Activated CD8-positive, alpha-beta memory T cell treated with anti-CD3 and anti-CD28 coated beads, Interleukin-2, amount 10 ng/mL, durations not matched to agents 7 days and 5 days (primary cell): Measurements from ENCODE around the gene CSF3. TPM values are rescaled to one million over a fixed set of nuclear protein-coding genes. Genes with fewer than 3 reads are reported as not detected.
"Not testable (repeated sequence)": the region's sequence is repeated elsewhere in the genome, so short reads cannot be mapped to it uniquely, and the experiment has no call there.

Experiments
- ATAC-seq: fragments of 150-1000 bp; cut with Tn5 transposase; one replicate; pipeline ENCODE4 v1.10.0; 2021; ENCODE audit warnings: moderate library complexity
- CTCF ChIA-PET: fragments of 350-600 bp; sonication (Branson Sonifier 250); formaldehyde crosslinking; loops from one replicate; lab custom pipeline; 2021; ENCODE audit warnings: antibody characterized with exemption; lab: Charles Lee
- DNase-seq: peaks from one replicate; pipeline ENCODE4 v3.0.0-alpha.2; 2020
- H3K27ac Mint-ChIP-seq: one replicate; pipeline ENCODE4 v1.8.0; 2021; ENCODE audit warnings: mild to moderate bottlenecking, mixed read lengths
- H3K27me3 Mint-ChIP-seq: one replicate; pipeline ENCODE4 v1.8.0; 2021; ENCODE audit warnings: mixed read lengths
- H3K36me3 Mint-ChIP-seq: one replicate; pipeline ENCODE4 v1.8.0; 2021; ENCODE audit warnings: mild to moderate bottlenecking, mixed read lengths
- H3K4me1 Mint-ChIP-seq: one replicate; pipeline ENCODE4 v1.8.0; 2021; ENCODE audit warnings: mixed read lengths
- H3K4me3 Mint-ChIP-seq: one replicate; pipeline ENCODE4 v1.8.0; 2021; ENCODE audit warnings: mild to moderate bottlenecking, moderate library complexity, mixed read lengths
- H3K9me3 Mint-ChIP-seq: one replicate; pipeline ENCODE4 v1.8.0; 2022; ENCODE audit warnings: low read depth, mixed read lengths
- total RNA-seq, 2 experiments: library from RNA; stranded (reverse); gene quantifications; one replicate each; pipeline ENCODE4 v1.2.3, GENCODE V29; 2021

The CSF3 gene
- total RNA-seq, 2 experiments from 2014 or later, result not detected

- no peaks in the 10 kb centered on the region for H3K4me1 Mint-ChIP-seq
- H3K4me3 Mint-ChIP-seq, result no peak overlapping the region
- no peak for ATAC-seq
- no peak overlapping the region for H3K27ac Mint-ChIP-seq
- H3K36me3 Mint-ChIP-seq, result no peaks in the 10 kb centered on the region
- CTCF ChIA-PET, result interaction anchor here (1.1 to 1.7 kb wide), 2 partner anchors 9 to 22 kb away, joined by 3 to 4 read pairs; no protein-coding TSS in a partner anchor
- no peaks in the 10 kb centered on the region for H3K9me3 Mint-ChIP-seq
- DNase-seq, result no peak
- H3K27me3 Mint-ChIP-seq, result no peaks in the 10 kb centered on the region
Observed at GRCh38 chr17:40004072-40004471, 11.2 kb upstream of the CSF3 start.

- CTCF ChIA-PET, result interaction anchor here (1.2 to 1.7 kb wide), 2 partner anchors 81 to 187 kb away, joined by 4 read pairs; no protein-coding TSS in a partner anchor
- H3K36me3 Mint-ChIP-seq, result no peaks in the 10 kb centered on the region
- DNase-seq, result no peak
- H3K27ac Mint-ChIP-seq, result no peak overlapping the region
- no peak for ATAC-seq
- H3K4me3 Mint-ChIP-seq, result no peak overlapping the region
- no peaks in the 10 kb centered on the region for H3K27me3 Mint-ChIP-seq
- no peaks in the 10 kb centered on the region for H3K4me1 Mint-ChIP-seq
- no peaks in the 10 kb centered on the region for H3K9me3 Mint-ChIP-seq
Observed at GRCh38 chr17:40004712-40005111, 10.5 kb upstream of the CSF3 start.

GRCh38 chr17:40005520-40005919 lies 9.7 kb upstream of the CSF3 start:
- H3K27ac Mint-ChIP-seq, result no peak overlapping the region
- ATAC-seq, result no peak
- H3K4me1 Mint-ChIP-seq, result peaks cover 3% of the 10 kb centered on the region
- no peak for DNase-seq
- H3K9me3 Mint-ChIP-seq, result no peaks in the 10 kb centered on the region
- no peaks in the 10 kb centered on the region for H3K36me3 Mint-ChIP-seq
- CTCF ChIA-PET, result interaction anchor here (1.2 to 4.0 kb wide), 3 partner anchors 22 to 186 kb away, joined by 4 to 19 read pairs (median 4); no protein-coding TSS in a partner anchor
- H3K27me3 Mint-ChIP-seq, result no peaks in the 10 kb centered on the region
- H3K4me3 Mint-ChIP-seq, result no peak overlapping the region

GRCh38 chr17:40010946-40011500 lies 4.2 kb upstream of the CSF3 start:
- H3K27ac Mint-ChIP-seq, H3K4me3 Mint-ChIP-seq, H3K9me3 Mint-ChIP-seq, H3K27me3 Mint-ChIP-seq, H3K36me3 Mint-ChIP-seq, ATAC-seq, DNase-seq: not testable (repeated sequence)
- H3K4me1 Mint-ChIP-seq, result peaks cover 10% of the 10 kb centered on the region
- CTCF ChIA-PET, result interaction anchor here (1.3 to 8.5 kb wide), 4 partner anchors 16 to 208 kb away, joined by 3 to 97 read pairs (median 34); partner anchors contain the start of gene WIPF2

GRCh38 chr17:40012017-40012647 lies 3.1 kb upstream of the CSF3 start:
- not testable (repeated sequence) for H3K36me3 Mint-ChIP-seq, ATAC-seq, H3K27ac Mint-ChIP-seq, DNase-seq, H3K27me3 Mint-ChIP-seq, H3K4me3 Mint-ChIP-seq, H3K9me3 Mint-ChIP-seq
- CTCF ChIA-PET, result interaction anchor here (0.8 to 8.5 kb wide), 10 partner anchors 10 to 206 kb away, joined by 3 to 97 read pairs (median 6); partner anchors contain the start of genes PSMD3 and WIPF2
- H3K4me1 Mint-ChIP-seq, result peaks cover 10% of the 10 kb centered on the region

GRCh38 chr17:40014375-40014980 lies 762 bp upstream of the CSF3 start:
- peaks cover 10% of the 10 kb centered on the region for H3K4me1 Mint-ChIP-seq
- no peak for ATAC-seq
- CTCF ChIA-PET, result interaction anchor here (1.0 to 8.5 kb wide), 9 partner anchors 13 to 281 kb away, joined by 3 to 97 read pairs (median 12); no protein-coding TSS in a partner anchor
- no peak overlapping the region for H3K4me3 Mint-ChIP-seq
- H3K9me3 Mint-ChIP-seq, result no peaks in the 10 kb centered on the region
- no peak overlapping the region for H3K27ac Mint-ChIP-seq
- peaks cover 7% of the 10 kb centered on the region for H3K27me3 Mint-ChIP-seq
- no peak for DNase-seq
- peaks cover 2% of the 10 kb centered on the region for H3K36me3 Mint-ChIP-seq

- ATAC-seq (no peak), DNase-seq (no peak)
- CTCF ChIA-PET, result interaction anchor here (1.1 to 8.5 kb wide), 11 partner anchors 11 to 279 kb away, joined by 3 to 97 read pairs (median 6); no protein-coding TSS in a partner anchor
- peaks cover 7% of the 10 kb centered on the region for H3K4me1 Mint-ChIP-seq
- H3K36me3 Mint-ChIP-seq, result peaks cover 3% of the 10 kb centered on the region
- no peaks in the 10 kb centered on the region for H3K9me3 Mint-ChIP-seq
- H3K27me3 Mint-ChIP-seq, result peaks cover 7% of the 10 kb centered on the region
- no peak overlapping the region for H3K27ac Mint-ChIP-seq
- no peak overlapping the region for H3K4me3 Mint-ChIP-seq
Observed at GRCh38 chr17:40015998-40016985, 1.1 kb downstream of the CSF3 start.

GRCh38 chr17:40017422-40018080 lies 2.3 kb downstream of the CSF3 start:
- H3K4me3 Mint-ChIP-seq, result no peak overlapping the region
- peaks cover 5% of the 10 kb centered on the region for H3K36me3 Mint-ChIP-seq
- peaks cover 4% of the 10 kb centered on the region for H3K4me1 Mint-ChIP-seq
- H3K27me3 Mint-ChIP-seq, result peaks cover 2% of the 10 kb centered on the region
- no peak overlapping the region for H3K27ac Mint-ChIP-seq
- ATAC-seq (no peak), DNase-seq (no peak)
- CTCF ChIA-PET, result interaction anchor here (1.7 to 8.5 kb wide), 4 partner anchors 10 to 94 kb away, joined by 5 to 97 read pairs (median 40); no protein-coding TSS in a partner anchor
- H3K9me3 Mint-ChIP-seq, result no peaks in the 10 kb centered on the region

GRCh38 chr17:40018211-40019121 lies 3.2 kb downstream of the CSF3 start:
- H3K27me3 Mint-ChIP-seq, result no peaks in the 10 kb centered on the region
- no peak overlapping the region for H3K27ac Mint-ChIP-seq
- CTCF ChIA-PET, result interaction anchor here (0.8 to 8.5 kb wide), 5 partner anchors 9 to 173 kb away, joined by 3 to 97 read pairs (median 6); no protein-coding TSS in a partner anchor
- DNase-seq (no peak), ATAC-seq (no peak)
- H3K4me3 Mint-ChIP-seq, result no peak overlapping the region
- no peaks in the 10 kb centered on the region for H3K9me3 Mint-ChIP-seq
- H3K36me3 Mint-ChIP-seq, result peaks cover 5% of the 10 kb centered on the region
- H3K4me1 Mint-ChIP-seq, result peaks cover 4% of the 10 kb centered on the region

GRCh38 chr17:40019140-40019991 lies 4.1 kb downstream of the CSF3 start:
- ATAC-seq, result no peak
- Mint-ChIP-seq H3K4me1 (no peaks in the 10 kb centered on the region), H3K4me3 (no peak overlapping the region), H3K9me3 (no peaks in the 10 kb centered on the region), H3K27me3 (no peaks in the 10 kb centered on the region), H3K36me3 (peaks cover 5% of the 10 kb centered on the region), H3K27ac (no peak overlapping the region)
- no peak for DNase-seq
- CTCF ChIA-PET, result interaction anchor here (1.1 to 8.5 kb wide), 4 partner anchors 8 to 92 kb away, joined by 3 to 97 read pairs (median 4); no protein-coding TSS in a partner anchor

GRCh38 chr17:40020146-40020545 lies 4.9 kb downstream of the CSF3 start:
- Mint-ChIP-seq H3K9me3 (no peaks in the 10 kb centered on the region), H3K27ac (no peak overlapping the region), H3K4me3 (no peak overlapping the region), H3K4me1 (peaks cover 3% of the 10 kb centered on the region), H3K27me3 (no peaks in the 10 kb centered on the region), H3K36me3 (peaks cover 5% of the 10 kb centered on the region)
- no peak for ATAC-seq
- no peak for DNase-seq
- CTCF ChIA-PET, result interaction anchor here (1.2 to 1.4 kb wide), 2 partner anchors 91 to 93 kb away, joined by 3 to 4 read pairs; no protein-coding TSS in a partner anchor
